GM12875 (cell line): ENCODE measurements around the gene NUP93.

Source experiments
- H3K4me3 ChIP-seq: one replicate; pipeline ENCODE4 v1.5.1; 2011; ENCODE audit warnings: low read depth, low read length, control low read depth
- CTCF ChIP-seq: IDR thresholded peaks from 2 replicates; pipeline ENCODE4 v1.5.1; 2011; ENCODE audit warnings: low read depth, mild to moderate bottlenecking, control low read depth, inconsistent platforms, low read length, moderate library complexity, borderline replicate concordance; ENCODE audit not compliant: insufficient read depth

The NUP93 gene

DNA sequence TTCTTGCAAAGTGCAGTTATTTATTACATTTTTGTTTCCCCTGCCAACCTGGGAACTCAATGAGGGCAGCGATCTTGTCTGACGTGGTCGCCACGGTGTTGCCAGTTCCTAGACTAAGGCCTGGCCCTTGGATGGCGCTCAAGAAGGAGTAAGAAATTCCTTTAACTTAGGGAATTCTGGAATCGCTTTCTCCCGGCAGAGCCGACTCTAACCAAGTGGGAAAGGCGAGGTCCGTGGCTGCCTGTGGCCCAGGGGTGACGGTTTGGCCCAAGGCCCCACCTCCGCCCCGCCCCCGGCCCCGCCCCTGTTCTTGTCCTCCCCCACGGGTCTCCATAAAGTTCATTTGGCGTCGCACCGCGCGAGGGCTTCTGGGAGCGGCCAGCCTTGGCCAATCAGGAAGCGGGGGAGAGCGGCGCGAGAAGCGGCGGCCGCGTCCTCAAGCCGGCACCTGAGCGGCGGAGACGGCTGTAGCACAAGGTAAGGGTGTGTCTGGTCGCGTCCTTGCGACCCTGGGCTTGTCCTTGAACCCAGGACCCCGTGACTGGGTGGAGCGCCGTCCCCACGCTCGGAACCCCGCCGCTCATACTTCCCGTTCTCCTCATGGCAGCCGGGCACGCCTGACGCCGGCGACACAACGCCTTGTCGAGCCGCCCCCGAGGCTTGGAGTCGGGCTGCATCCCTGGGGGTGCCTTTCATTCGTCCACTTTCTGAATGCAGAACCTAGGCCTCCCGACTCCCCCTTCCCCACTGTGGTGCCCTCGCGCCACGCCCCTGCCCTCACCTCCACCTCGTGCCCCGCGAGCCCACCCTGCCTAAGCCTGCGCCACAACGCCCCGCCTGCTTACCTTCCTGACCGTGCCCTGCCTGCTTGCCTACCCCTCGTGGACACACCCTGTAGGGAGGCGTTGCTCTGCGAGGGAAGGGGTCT, at the start of gene NUP93:
NUP93 (plus strand) TSS at position 395 of the 928 bp plus-strand sequence. CDS start 18,119 bp downstream, outside the sequence.
- H3K4me3 ChIP-seq, result peak within 1 kb of the TSS; percentile 96
- TF ChIP-seq CTCF, result no peak

- H3K4me3 ChIP-seq, result peak within 1 kb of the TSS; percentile 35
- TF ChIP-seq CTCF, result no peak
Observed at GRCh38 chr16:56681939-56682702, 47.8 kb upstream of the NUP93 start, which contains the start of gene MT1X. Gene MT1X, plus strand, starts transcription at chr16:56682470. Its CDS starts 71 bp downstream, at chr16:56682541.

- H3K4me3 ChIP-seq, result peak overlapping the region; percentile 35
- TF ChIP-seq CTCF, result no peak
Observed at GRCh38 chr16:56682703-56683397, 47.1 kb upstream of the NUP93 start.

DNA sequence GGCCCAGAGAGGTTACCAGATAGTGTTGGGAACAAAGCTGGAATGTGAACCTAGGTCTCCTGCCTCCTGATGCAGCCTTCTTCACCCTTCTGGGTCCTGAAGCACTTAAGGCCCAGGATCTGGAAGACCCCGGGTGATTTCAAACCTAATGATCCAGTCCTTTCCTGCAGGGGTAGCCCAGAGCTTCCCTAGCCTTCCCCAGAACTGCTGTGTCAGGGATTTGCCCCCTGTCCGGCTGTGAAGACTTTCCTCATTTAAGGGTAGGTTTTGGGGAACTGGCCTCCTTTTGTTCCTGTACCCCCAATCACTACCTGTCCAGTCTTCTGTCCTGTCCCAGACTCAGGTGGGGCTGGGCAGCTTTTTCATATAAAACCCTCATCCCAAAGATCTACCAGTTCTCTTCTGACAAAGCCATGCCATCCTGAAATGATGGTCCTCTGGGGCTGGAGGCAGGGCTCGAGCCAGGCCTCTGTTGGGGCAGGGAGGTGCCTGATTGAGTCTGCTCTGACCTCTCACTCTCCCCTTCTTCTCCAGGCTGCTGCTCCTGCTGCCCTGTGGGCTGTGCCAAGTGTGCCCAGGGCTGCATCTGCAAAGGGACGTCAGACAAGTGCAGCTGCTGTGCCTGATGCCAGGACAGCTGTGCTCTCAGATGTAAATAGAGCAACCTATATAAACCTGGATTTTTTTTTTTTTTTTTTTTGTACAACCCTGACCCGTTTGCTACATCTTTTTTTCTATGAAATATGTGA, 46.3 kb upstream of the NUP93 start:
- no peak overlapping the region for H3K4me3 ChIP-seq
- no peak for TF ChIP-seq CTCF

- TF ChIP-seq CTCF, result no peak
- no peak overlapping the region for H3K4me3 ChIP-seq
Observed at GRCh38 chr16:56684256-56684925, 45.5 kb upstream of the NUP93 start.
